Neutrophil (primary cell): ENCODE data around the gene TRERF1.
"Not testable (repeated sequence)": the region's sequence is repeated elsewhere in the genome, so short reads cannot be mapped to it uniquely, and the experiment has no call there.

Source experiments
- H3K27ac ChIP-seq: fragments of 200-600 bp; sonication (generic); 2 replicates; pipeline ENCODE4 v1.5.1; 2016; ENCODE audit warnings: mild to moderate bottlenecking, moderate library complexity
- H3K27me3 ChIP-seq: fragments of 200-600 bp; sonication (generic); 2 replicates; pipeline ENCODE4 v1.6.0; 2016; ENCODE audit warnings: mild to moderate bottlenecking
- H3K36me3 ChIP-seq: fragments of 200-600 bp; sonication (generic); 2 replicates; pipeline ENCODE4 v1.5.1; 2017
- H3K4me1 ChIP-seq, 2 experiments: fragments of 200-600 bp in 1 of 2; sonication (generic) in 1 of 2; 1 replicate in 1 of 2; 2 replicates in 1 of 2; pipeline versions ENCODE4 v1.5.1 to v1.6.1; 2013 to 2016; ENCODE audit warnings: low read depth in 1 of 2, low read length in 1 of 2, mild to moderate bottlenecking in 1 of 2, moderate library complexity in 1 of 2; ENCODE audit not compliant: control insufficient read depth in 1 of 2, insufficient read depth in 1 of 2
- H3K4me3 ChIP-seq, 2 experiments: fragments of 200-600 bp in 1 of 2; sonication (generic) in 1 of 2; 1 replicate in 1 of 2; 2 replicates in 1 of 2; pipeline ENCODE4 v1.5.1; 2013 to 2016; ENCODE audit warnings: low read depth in 1 of 2, low read length in 1 of 2, mild to moderate bottlenecking in 1 of 2, moderate library complexity in 1 of 2
- H3K9me3 ChIP-seq: fragments of 200-600 bp; sonication (generic); 2 replicates; pipeline ENCODE4 v1.5.1; 2016
- TF ChIP-seq, protein P1 (sequence below): fragments of 200-600 bp; sonication (generic); IDR thresholded peaks from 2 replicates; pipeline ENCODE4 v1.5.1; 2016; ENCODE audit warnings: antibody characterized with exemption

The TRERF1 gene

DNA sequence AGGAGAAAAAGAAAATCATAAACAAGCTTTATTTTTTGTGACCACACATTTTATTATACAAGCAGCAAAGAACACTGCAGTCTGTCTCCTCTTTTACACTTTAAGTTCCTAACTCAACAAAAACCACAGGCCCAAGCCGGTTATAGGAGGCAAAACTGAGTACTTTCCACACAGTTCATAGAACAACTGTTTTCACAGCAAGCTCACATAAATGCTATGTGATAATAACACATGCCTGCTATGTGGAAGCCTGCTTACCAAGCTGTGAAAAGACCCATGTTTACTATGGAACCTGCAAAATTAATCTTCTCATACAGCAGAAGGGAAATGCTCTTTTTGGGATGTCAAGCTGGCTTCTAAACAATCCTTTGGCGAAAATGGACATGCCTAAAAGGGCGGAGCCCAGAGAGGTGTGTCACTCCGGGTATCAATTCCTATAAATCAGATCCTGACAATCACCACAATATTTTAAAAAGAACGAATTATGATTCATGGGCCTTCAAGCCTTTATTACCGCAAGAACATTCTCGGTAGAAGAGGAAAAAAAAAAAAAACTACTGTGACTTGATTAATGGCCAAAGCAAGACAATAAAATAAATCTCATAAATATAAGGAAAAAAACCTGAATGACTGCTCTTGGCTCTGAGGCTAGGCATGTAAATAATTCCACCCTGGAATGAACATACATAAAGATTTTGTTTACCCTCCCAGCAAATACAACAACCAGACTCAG, 2.6 kb downstream of the TRERF1 start:
- Histone ChIP-seq H3K36me3 (no peaks in the 10 kb centered on the region), H3K27me3 (peaks cover 11% of the 10 kb centered on the region), H3K4me1 (peaks cover 39 to 46% of the 10 kb centered on the region in 2 experiments), H3K27ac (peak overlapping the region; percentile 88), H3K4me3 (peak overlapping the region in 1 of 2 experiments; percentile 96), H3K9me3 (no peaks in the 10 kb centered on the region)
- TF ChIP-seq, protein P1, sequence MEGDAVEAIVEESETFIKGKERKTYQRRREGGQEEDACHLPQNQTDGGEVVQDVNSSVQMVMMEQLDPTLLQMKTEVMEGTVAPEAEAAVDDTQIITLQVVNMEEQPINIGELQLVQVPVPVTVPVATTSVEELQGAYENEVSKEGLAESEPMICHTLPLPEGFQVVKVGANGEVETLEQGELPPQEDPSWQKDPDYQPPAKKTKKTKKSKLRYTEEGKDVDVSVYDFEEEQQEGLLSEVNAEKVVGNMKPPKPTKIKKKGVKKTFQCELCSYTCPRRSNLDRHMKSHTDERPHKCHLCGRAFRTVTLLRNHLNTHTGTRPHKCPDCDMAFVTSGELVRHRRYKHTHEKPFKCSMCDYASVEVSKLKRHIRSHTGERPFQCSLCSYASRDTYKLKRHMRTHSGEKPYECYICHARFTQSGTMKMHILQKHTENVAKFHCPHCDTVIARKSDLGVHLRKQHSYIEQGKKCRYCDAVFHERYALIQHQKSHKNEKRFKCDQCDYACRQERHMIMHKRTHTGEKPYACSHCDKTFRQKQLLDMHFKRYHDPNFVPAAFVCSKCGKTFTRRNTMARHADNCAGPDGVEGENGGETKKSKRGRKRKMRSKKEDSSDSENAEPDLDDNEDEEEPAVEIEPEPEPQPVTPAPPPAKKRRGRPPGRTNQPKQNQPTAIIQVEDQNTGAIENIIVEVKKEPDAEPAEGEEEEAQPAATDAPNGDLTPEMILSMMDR = no peak

DNA sequence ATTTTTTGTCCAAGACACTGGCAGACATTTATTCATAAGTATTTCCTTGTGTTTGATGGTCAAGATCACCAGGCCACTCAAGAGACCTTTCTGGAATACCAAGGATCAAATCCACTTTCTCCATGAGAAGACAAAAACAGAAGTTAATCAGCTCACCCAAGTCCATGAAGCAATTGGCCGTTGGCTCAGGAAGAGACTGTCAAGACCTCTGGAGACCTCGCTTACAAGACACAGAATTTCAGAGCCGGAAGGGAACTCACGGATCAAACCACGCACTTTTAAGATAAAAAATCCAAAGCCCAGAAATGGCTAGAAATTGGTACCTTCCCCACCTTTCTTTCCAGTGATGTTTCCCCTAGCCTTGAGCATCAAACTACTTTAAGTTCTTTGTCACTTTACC, 3.3 kb downstream of the TRERF1 start:
- peak overlapping the region; percentile 88 for H3K27ac ChIP-seq
- H3K27me3 ChIP-seq = peaks cover 4% of the 10 kb centered on the region
- no peaks in the 10 kb centered on the region for H3K9me3 ChIP-seq
- TF ChIP-seq, protein P1 = no peak
- no peaks in the 10 kb centered on the region for H3K36me3 ChIP-seq
- no peak overlapping the region for H3K4me3 ChIP-seq
- peaks cover 32 to 39% of the 10 kb centered on the region in 2 experiments for H3K4me1 ChIP-seq

DNA sequence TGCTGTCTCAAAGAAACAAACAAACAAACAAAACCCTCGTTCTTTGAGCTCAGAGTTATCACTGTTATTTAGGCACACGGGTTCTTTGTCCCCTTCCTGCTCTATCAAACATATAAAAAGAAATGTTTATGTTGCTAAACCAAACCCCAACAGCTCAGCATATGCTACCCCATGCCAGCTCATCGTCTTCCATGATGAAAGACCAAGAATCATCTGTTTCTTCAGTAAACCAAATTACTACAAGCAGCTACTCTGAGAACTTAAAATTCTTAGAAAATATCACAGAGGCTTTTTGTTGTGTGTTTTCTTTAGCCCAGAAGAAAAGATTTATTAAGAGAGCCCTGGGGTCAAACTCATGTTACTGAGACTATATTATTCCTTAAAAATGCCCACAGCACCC, 4.7 kb downstream of the TRERF1 start:
- no peaks in the 10 kb centered on the region for H3K9me3 ChIP-seq
- TF ChIP-seq, protein P1 = no peak
- no peak overlapping the region for H3K4me3 ChIP-seq
- peaks cover 29 to 37% of the 10 kb centered on the region in 2 experiments for H3K4me1 ChIP-seq
- no peaks in the 10 kb centered on the region for H3K27me3 ChIP-seq
- H3K27ac ChIP-seq = no peak overlapping the region
- no peaks in the 10 kb centered on the region for H3K36me3 ChIP-seq

DNA sequence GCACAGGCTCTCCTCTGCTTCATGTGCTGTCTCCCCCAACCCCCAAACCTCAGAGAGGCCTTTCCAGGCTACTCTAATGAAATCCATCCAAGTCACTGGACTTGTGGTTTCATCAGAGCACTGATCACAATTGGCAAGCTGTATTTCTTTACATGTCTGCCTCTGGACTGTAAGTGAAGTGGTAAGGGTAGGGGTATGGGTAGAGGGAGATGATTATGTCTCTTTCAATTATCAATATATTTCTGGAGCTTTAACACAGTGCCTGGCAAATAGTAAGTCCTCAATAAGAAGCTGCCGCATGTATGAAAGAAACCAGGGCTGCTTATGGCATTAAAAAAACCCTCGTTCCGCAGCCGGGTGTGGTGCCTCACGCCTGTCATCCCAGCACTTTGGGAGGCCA, 5.4 kb downstream of the TRERF1 start:
- no peak overlapping the region for H3K4me3 ChIP-seq
- TF ChIP-seq, protein P1 = no peak
- no peak overlapping the region for H3K27ac ChIP-seq
- H3K36me3 ChIP-seq = no peaks in the 10 kb centered on the region
- no peaks in the 10 kb centered on the region for H3K27me3 ChIP-seq
- H3K9me3 ChIP-seq = no peaks in the 10 kb centered on the region
- peaks cover 29 to 38% of the 10 kb centered on the region in 2 experiments for H3K4me1 ChIP-seq

DNA sequence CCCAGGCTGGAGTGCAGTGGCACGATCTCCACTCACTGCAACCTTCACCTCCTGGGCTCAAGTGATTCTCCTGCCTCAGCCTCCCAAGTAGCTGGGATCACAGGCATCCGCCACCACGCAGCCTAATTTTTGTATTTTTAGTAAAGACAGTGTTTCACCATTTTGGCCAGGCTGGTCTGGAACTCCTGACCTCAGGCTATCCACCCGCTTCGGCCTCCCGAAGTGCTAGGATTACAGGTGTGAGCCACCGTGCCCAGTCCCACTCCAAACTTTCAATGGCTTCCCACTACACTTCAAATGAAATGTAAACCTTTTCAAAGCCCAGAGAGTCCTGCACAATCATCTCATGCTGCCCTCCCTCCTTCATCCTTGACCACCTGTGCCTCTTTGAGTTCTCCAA, 5.8 kb downstream of the TRERF1 start:
- H3K27ac ChIP-seq, H3K4me3 ChIP-seq, H3K27me3 ChIP-seq, H3K9me3 ChIP-seq, H3K36me3 ChIP-seq: not testable (repeated sequence)
- H3K4me1 ChIP-seq = peaks cover 32 to 41% of the 10 kb centered on the region in 2 experiments

DNA sequence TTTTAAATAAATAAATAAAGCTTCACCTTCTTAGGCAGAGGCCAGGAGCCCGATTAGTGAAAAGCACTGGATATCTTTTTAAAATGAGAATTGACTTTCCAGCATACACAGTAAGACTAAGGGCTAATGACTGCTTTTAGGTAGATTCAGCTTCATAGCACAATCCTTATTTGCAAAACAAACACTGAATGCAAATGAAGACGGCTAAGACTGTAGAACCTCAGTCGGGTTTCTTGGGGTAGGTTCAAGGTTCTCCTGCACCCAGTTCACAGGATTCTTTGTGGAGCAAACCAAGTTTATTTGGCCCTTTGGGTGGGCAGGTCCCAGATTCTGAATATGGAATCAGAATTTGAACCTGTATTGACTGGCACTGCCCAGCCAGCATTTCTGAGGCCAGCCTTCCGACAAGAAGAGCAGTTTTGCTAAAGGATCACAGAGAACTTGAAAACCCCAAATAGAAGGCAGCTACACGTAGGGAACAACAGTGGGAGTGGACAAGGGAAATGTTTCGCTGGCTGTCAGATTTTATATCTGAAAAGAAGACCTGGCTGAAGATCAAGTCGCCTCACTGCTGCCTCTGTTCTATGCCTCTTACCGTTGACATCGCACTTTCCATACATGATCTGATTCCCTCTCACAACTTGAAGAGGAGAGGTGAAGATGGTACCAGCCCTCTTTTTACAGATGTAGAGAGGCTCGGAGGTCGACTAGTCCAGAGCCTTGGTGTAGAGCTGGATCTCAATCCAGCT, 8.2 kb downstream of the TRERF1 start:
- no peak overlapping the region for H3K4me3 ChIP-seq

More for the DNA sequence above, 8.2 kb downstream of the TRERF1 start:
- Histone ChIP-seq H3K27me3 (no peaks in the 10 kb centered on the region), H3K27ac (no peak overlapping the region), H3K4me1 (peaks cover 15 to 21% of the 10 kb centered on the region in 2 experiments), H3K36me3 (no peaks in the 10 kb centered on the region), H3K9me3 (no peaks in the 10 kb centered on the region)
- TF ChIP-seq, protein P1 = no peak
